H1 (cell line): ENCODE measurements around the gene HACL1. TPM values are rescaled to one million over a fixed set of nuclear protein-coding genes. Genes with fewer than 3 reads are reported as not detected.

ENCODE experiments used
- CTCF ChIA-PET: fragments of 300-600 bp; sonication (Branson Sonifier 250); formaldehyde crosslinking; loops from one replicate; lab custom pipeline; 2021; ENCODE audit not compliant: partially characterized antibody; lab: Charles Lee
- POLR2A ChIA-PET: fragments of 300-600 bp; sonication (Branson Sonifier 250); formaldehyde crosslinking; loops from one replicate; lab custom pipeline; 2021; ENCODE audit warnings: inconsistent platforms; ENCODE audit not compliant: partially characterized antibody; lab: Charles Lee
- DNase-seq, 2 experiments: peaks; one replicate each; pipeline versions ENCODE4 v3.0.0 to v3.0.0-alpha.2; 2010 to 2022; ENCODE audit warnings: low spot score in 2 of 2, low read depth in 1 of 2, mixed read lengths in 1 of 2
- FAIRE-seq: peaks from 2 replicates; lab custom pipeline; 2011; peaks lifted over from hg19 to GRCh38; lab: Jason Lieb, UNC
- H2AFZ ChIP-seq: 2 replicates; pipeline ENCODE4 v1.8.1; 2012; ENCODE audit warnings: low read length, inconsistent platforms
- H2AK5ac ChIP-seq: 2 replicates; pipeline ENCODE4 v1.6.1; 2013; ENCODE audit warnings: low read depth, low read length
- H2BK120ac ChIP-seq: replicated peaks from 2 replicates; pipeline ENCODE3; 2013; ENCODE audit warnings: low read depth, low read length, inconsistent platforms
- H2BK12ac ChIP-seq: 2 replicates; pipeline ENCODE4 v1.6.1; 2013; ENCODE audit warnings: low read depth, low read length
- H2BK15ac ChIP-seq: 2 replicates; pipeline ENCODE4 v1.6.1; 2013; ENCODE audit warnings: low read length
- H2BK20ac ChIP-seq: 2 replicates; pipeline ENCODE4 v1.6.1; 2013; ENCODE audit warnings: low read length
- H2BK5ac ChIP-seq: 2 replicates; pipeline ENCODE4 v1.6.1; 2013; ENCODE audit warnings: low read depth, low read length
- H3K14ac ChIP-seq: 2 replicates; pipeline ENCODE4 v1.6.1; 2013; ENCODE audit warnings: inconsistent platforms; ENCODE audit not compliant: insufficient read length
- H3K18ac ChIP-seq: 2 replicates; pipeline ENCODE4 v1.6.1; 2013; ENCODE audit warnings: low read length; ENCODE audit errors: extremely low read depth
- H3K23ac ChIP-seq: 2 replicates; pipeline ENCODE4 v1.6.1; 2013; ENCODE audit warnings: inconsistent platforms; ENCODE audit not compliant: insufficient read length
- H3K23me2 ChIP-seq: 2 replicates; pipeline ENCODE4 v1.6.1; 2013; ENCODE audit warnings: low read depth, low read length
- H3K27ac ChIP-seq: 2 replicates; pipeline ENCODE4 v1.6.1; 2011; ENCODE audit warnings: low read depth, low read length, inconsistent platforms
- H3K27me3 ChIP-seq, 4 experiments: replicated peaks in 1 of 4; 1 replicate in 1 of 4; 2 replicates in 3 of 4; pipeline versions ENCODE4 v1.6.1 to v1.8.1; 2011 to 2013; ENCODE audit warnings: low read length in 3 of 4, mild to moderate bottlenecking in 3 of 4, inconsistent platforms in 2 of 4, mixed read lengths in 2 of 4, moderate library complexity in 1 of 4; ENCODE audit not compliant: control insufficient read depth in 3 of 4, insufficient read depth in 3 of 4; ENCODE audit errors: extremely low read depth in 1 of 4
- H3K36me3 ChIP-seq, 4 experiments: 2 replicates each; pipeline versions ENCODE4 v1.6.1 to v1.8.1; 2011 to 2013; ENCODE audit warnings: mild to moderate bottlenecking in 4 of 4, low read length in 3 of 4, moderate library complexity in 2 of 4, control low read depth in 1 of 4, inconsistent platforms in 1 of 4; ENCODE audit not compliant: insufficient read depth in 4 of 4, control insufficient read depth in 2 of 4
- H3K4ac ChIP-seq: replicated peaks from 2 replicates; pipeline ENCODE3; 2013; ENCODE audit warnings: low read length, low read depth, mixed read lengths, inconsistent platforms; ENCODE audit not compliant: insufficient read length
- H3K4me1 ChIP-seq, 4 experiments: replicated peaks in 1 of 4; 1 replicate in 1 of 4; 2 replicates in 3 of 4; pipeline versions ENCODE4 v1.6.1 to v1.8.1; 2011 to 2013; ENCODE audit warnings: low read length in 3 of 4, inconsistent platforms in 2 of 4, mixed read lengths in 1 of 4; ENCODE audit not compliant: insufficient read depth in 4 of 4, control insufficient read depth in 3 of 4
- H3K4me2 ChIP-seq, 2 experiments: 2 replicates each; pipeline versions ENCODE4 v1.6.1 to v1.8.1; 2011 to 2013; ENCODE audit warnings: low read depth in 2 of 2, low read length in 2 of 2, control low read depth in 1 of 2, inconsistent platforms in 1 of 2, mild to moderate bottlenecking in 1 of 2; ENCODE audit not compliant: insufficient read depth in 1 of 2
- H3K4me3 ChIP-seq, 4 experiments: fragments of 200-600, 300-600 bp in 1 of 4; sonication (generic), shearing (Covaris generic), sonication (Bioruptor Twin) in 1 of 4; 2 replicates each; pipeline versions ENCODE4 v1.5.1 to v1.8.1; 2011 to 2016; ENCODE audit warnings: low read length in 4 of 4, low read depth in 3 of 4, control low read depth in 2 of 4, inconsistent platforms in 2 of 4, mild to moderate bottlenecking in 2 of 4, mixed read lengths in 1 of 4, moderate library complexity in 1 of 4; ENCODE audit not compliant: insufficient read depth in 2 of 4; ENCODE audit errors: extremely low read depth in 1 of 4
- H3K56ac ChIP-seq: replicated peaks from 2 replicates; pipeline ENCODE3; 2013; ENCODE audit warnings: low read depth, mild to moderate bottlenecking, mixed read lengths, low read length, inconsistent platforms; ENCODE audit not compliant: insufficient read length
- H3K79me1 ChIP-seq: 2 replicates; pipeline ENCODE4 v1.6.1; 2013; ENCODE audit warnings: low read depth, low read length, control low read depth
- H3K79me2 ChIP-seq, 2 experiments: 2 replicates each; pipeline versions ENCODE4 v1.6.1 to v1.8.1; 2012 to 2013; ENCODE audit warnings: low read length in 2 of 2, mild to moderate bottlenecking in 2 of 2, inconsistent platforms in 1 of 2; ENCODE audit not compliant: insufficient read depth in 2 of 2, control insufficient read depth in 1 of 2
- H3K9ac ChIP-seq, 4 experiments: replicated peaks in 1 of 4; 1 replicate in 1 of 4; 2 replicates in 3 of 4; pipeline versions ENCODE4 v1.6.1 to v1.8.1; 2011 to 2013; ENCODE audit warnings: low read depth in 3 of 4, low read length in 3 of 4, control low read depth in 2 of 4, mild to moderate bottlenecking in 2 of 4, moderate library complexity in 2 of 4, inconsistent platforms in 1 of 4; ENCODE audit errors: extremely low read depth in 1 of 4
- H3K9me3 ChIP-seq, 2 experiments: 2 replicates each; pipeline versions ENCODE4 v1.6.1 to v1.8.1; 2012 to 2013; ENCODE audit warnings: mild to moderate bottlenecking in 2 of 2, moderate library complexity in 2 of 2, control low read depth in 1 of 2, inconsistent platforms in 1 of 2, low read depth in 1 of 2, low read length in 1 of 2, mixed read lengths in 1 of 2; ENCODE audit not compliant: insufficient read depth in 2 of 2
- H4K20me1 ChIP-seq, 2 experiments: replicated peaks in 1 of 2; 2 replicates each; pipeline versions ENCODE3 to v1.8.1; 2011 to 2013; ENCODE audit warnings: inconsistent platforms in 2 of 2, low read length in 2 of 2, mild to moderate bottlenecking in 1 of 2; ENCODE audit not compliant: insufficient read depth in 2 of 2, control insufficient read depth in 1 of 2
- H4K5ac ChIP-seq: 2 replicates; pipeline ENCODE4 v1.6.1; 2013; ENCODE audit warnings: low read length, low read depth, mixed read lengths, inconsistent platforms; ENCODE audit not compliant: insufficient read length
- H4K8ac ChIP-seq: 2 replicates; pipeline ENCODE4 v1.8.0; 2013; ENCODE audit warnings: mild to moderate bottlenecking, moderate library complexity, low read length, inconsistent platforms; ENCODE audit not compliant: insufficient read depth; ENCODE audit errors: extremely low read depth
- H4K91ac ChIP-seq: replicated peaks from 2 replicates; pipeline ENCODE3; 2013; ENCODE audit warnings: low read length, mixed read lengths, inconsistent platforms; ENCODE audit not compliant: insufficient read length
- CTBP2 ChIP-seq: IDR thresholded peaks from 2 replicates; pipeline ENCODE4 v1.7.0; 2011; ENCODE audit warnings: borderline replicate concordance, mild to moderate bottlenecking, moderate library complexity, mixed read lengths, low read length; ENCODE audit not compliant: insufficient read depth, insufficient read length
- CTCF ChIP-seq, 3 experiments: IDR thresholded peaks; 1 replicate in 2 of 3; 2 replicates in 1 of 3; pipeline versions ENCODE4 v1.5.1 to v1.6.1; 2011; ENCODE audit warnings: low read length in 3 of 3, mild to moderate bottlenecking in 3 of 3, inconsistent platforms in 2 of 3, low read depth in 1 of 3, moderate library complexity in 1 of 3; ENCODE audit not compliant: insufficient read depth in 1 of 3; ENCODE audit errors: control extremely low read depth in 1 of 3
- EGR1 ChIP-seq: IDR thresholded peaks from 2 replicates; pipeline ENCODE4 v1.6.1; 2011; ENCODE audit warnings: low read depth, low read length, borderline replicate concordance
- FOSL1 ChIP-seq: IDR thresholded peaks from 2 replicates; pipeline ENCODE4 v1.6.1; 2011; ENCODE audit warnings: mild to moderate bottlenecking, low read depth, low read length, moderate library complexity; ENCODE audit not compliant: insufficient read depth
- POLR2AphosphoS5 ChIP-seq: IDR thresholded peaks from 2 replicates; pipeline ENCODE4 v1.6.1; 2011; ENCODE audit warnings: low read depth, low read length
- WGBS, 2 experiments: shearing (Covaris generic) in 1 of 2; methylation state at CpG; one replicate each; pipeline versions ENCODE4 v1.1.6 to v1.1.7; 2013 to 2015; ENCODE audit warnings: low lambda C conversion rate in 2 of 2, mixed read lengths in 2 of 2, inconsistent platforms in 1 of 2, low coverage in 1 of 2, missing lambda C conversion rate in 1 of 2; ENCODE audit not compliant: insufficient replicate concordance in 2 of 2, insufficient coverage in 1 of 2, insufficient read length in 1 of 2; ENCODE audit errors: extremely low coverage in 1 of 2, missing lambda C conversion rate in 1 of 2; 5-methylcytosine and 5-hydroxymethylcytosine counted together
- polyA plus RNA-seq, 7 experiments: library from polyadenylated mRNA; depleted of rRNA in 3 of 7; stranded (reverse) in 5 of 7; unstranded in 2 of 7; fragments of >200 nt in 5 of 7; fragments of 200-250 nt in 2 of 7; gene quantifications; 1 replicate in 5 of 7; 2 replicates in 1 of 7; 4 replicates in 1 of 7; pipeline versions ENCODE4 v1.2.1 to v1.2.3, GENCODE V29; 2011 to 2013; ENCODE audit warnings: missing spikeins in 2 of 7, mixed read lengths in 2 of 7
- total RNA-seq: library from RNA; stranded (reverse); fragmentation: NEBNext Ultra II Directional; extraction: Animal tissue kit (Norgen Biotek cat#: 25700); gene quantifications from 2 replicates; pipeline ENCODE4 v1.2.1, GENCODE V29; 2021
- TF ChIP-seq, protein P1 (sequence below): IDR thresholded peaks from 2 replicates; pipeline ENCODE4 v1.6.1; 2011; ENCODE audit warnings: low read length, improper control_type of control experiment

Gene HACL1
- total and polyA plus RNA-seq, 2 of the 8 experiments (the other 6 are each of a cell fraction or from before 2014, with no cell fraction given) = 38.2 to 46.0 TPM

DNA sequence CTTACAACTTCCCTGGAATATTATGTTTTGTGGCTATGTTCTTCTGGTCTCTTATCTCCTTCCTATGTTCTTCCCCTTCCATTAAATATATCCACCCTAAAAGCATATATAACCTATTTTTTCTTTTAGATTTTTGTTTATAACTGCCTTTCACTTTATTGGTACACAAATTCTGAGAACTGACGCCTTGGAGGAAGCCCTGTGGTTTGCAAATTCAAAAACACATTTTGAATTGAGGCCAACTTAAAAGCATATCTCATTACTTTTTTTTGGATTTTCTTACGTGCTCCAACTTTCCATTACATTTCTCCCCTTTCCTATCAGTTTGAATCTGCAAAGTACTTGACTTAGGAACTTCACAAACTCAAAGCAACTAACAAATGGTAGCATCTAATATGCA lies 64.5 kb downstream of the HACL1 start:
- H2BK5ac ChIP-seq = no peak overlapping the region
- H3K56ac ChIP-seq = no peak overlapping the region
- no peak overlapping the region for H3K9ac ChIP-seq
- no peak overlapping the region for H3K4me3 ChIP-seq
- no peak overlapping the region for H2BK20ac ChIP-seq
- POLR2A ChIA-PET = no interaction called here
- H4K5ac ChIP-seq = no peak overlapping the region
- DNase-seq = no peak
- H2BK120ac ChIP-seq = no peak overlapping the region
- no peak overlapping the region for H3K18ac ChIP-seq
- WGBS, 2 experiments = 89% methylated on average over 2 of the region's 2 CpGs; no CpG with 5 or more reads in 1 of the 2 experiments
- no peak overlapping the region for H3K4ac ChIP-seq
- H3K14ac ChIP-seq = no peak overlapping the region
- no peaks in the 10 kb centered on the region for H3K23me2 ChIP-seq
- no peaks in the 10 kb centered on the region for H3K27me3 ChIP-seq
- no peak for FAIRE-seq
- no peak overlapping the region for H3K23ac ChIP-seq
- no peak overlapping the region for H4K8ac ChIP-seq
- H3K79me2 ChIP-seq = no peaks in the 10 kb centered on the region
- H3K4me1 ChIP-seq = no peaks in the 10 kb centered on the region
- H2BK12ac ChIP-seq = no peak overlapping the region
- no peak overlapping the region for H4K91ac ChIP-seq
- H3K79me1 ChIP-seq = no peaks in the 10 kb centered on the region
- no peaks in the 10 kb centered on the region for H3K9me3 ChIP-seq
- TF ChIP-seq FOSL1 = no peak
- TF ChIP-seq, protein P1, sequence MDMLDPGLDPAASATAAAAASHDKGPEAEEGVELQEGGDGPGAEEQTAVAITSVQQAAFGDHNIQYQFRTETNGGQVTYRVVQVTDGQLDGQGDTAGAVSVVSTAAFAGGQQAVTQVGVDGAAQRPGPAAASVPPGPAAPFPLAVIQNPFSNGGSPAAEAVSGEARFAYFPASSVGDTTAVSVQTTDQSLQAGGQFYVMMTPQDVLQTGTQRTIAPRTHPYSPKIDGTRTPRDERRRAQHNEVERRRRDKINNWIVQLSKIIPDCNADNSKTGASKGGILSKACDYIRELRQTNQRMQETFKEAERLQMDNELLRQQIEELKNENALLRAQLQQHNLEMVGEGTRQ = no peak
- TF ChIP-seq EGR1 = no peak
- no peak for TF ChIP-seq CTBP2
- no peak for TF ChIP-seq POLR2AphosphoS5
- no peak for TF ChIP-seq CTCF (IDR thresholded peaks at IDR 0.05; ENCODE audit: control extremely low read depth in 1 of 3, insufficient read depth in 1 of 3, low read depth in 1 of 3, low read length in 3 of 3)
- CTCF ChIA-PET = interaction anchor here (2.8 kb wide), 1 partner anchor 10 kb away, joined by 10 read pairs; no protein-coding TSS in a partner anchor
- H2AK5ac ChIP-seq = no peak overlapping the region
- H3K27ac ChIP-seq = no peak overlapping the region
- H4K20me1 ChIP-seq = no peaks in the 10 kb centered on the region
- no peak overlapping the region for H2AFZ ChIP-seq
- no peak overlapping the region for H2BK15ac ChIP-seq
- no peak overlapping the region for H3K4me2 ChIP-seq
- H3K36me3 ChIP-seq = no peaks in the 10 kb centered on the region
